SK-N-MC (cell line): Measurements from ENCODE around the gene TTLL6.

Source experiments
- DNase-seq: peaks from one replicate; pipeline ENCODE4 v3.0.0-alpha.2; 2011; ENCODE audit warnings: low read depth, low spot score
- H3K27ac ChIP-seq: fragments of 200-600 bp; sonication (generic); 2 replicates; pipeline ENCODE4 v1.5.1; 2016; ENCODE audit warnings: mixed run types
- H3K36me3 ChIP-seq: fragments of 200-600 bp; sonication (generic); 2 replicates; pipeline ENCODE4 v1.6.1; 2017; ENCODE audit warnings: antibody characterized with exemption, low read length, mixed read lengths; ENCODE audit not compliant: insufficient read depth
- H3K4me3 ChIP-seq: fragments of 200-600 bp; sonication (generic); 2 replicates; pipeline ENCODE4 v1.5.1; 2016
- H3K9ac ChIP-seq: fragments of 200-600 bp; sonication (generic); 2 replicates; pipeline ENCODE4 v1.8.0; 2017; ENCODE audit warnings: mixed run types, mixed read lengths; ENCODE audit not compliant: insufficient read length
- H3K9me3 ChIP-seq: fragments of 200-600 bp; sonication (generic); 2 replicates; pipeline ENCODE4 v1.6.1; 2017; ENCODE audit warnings: low read depth, mild to moderate bottlenecking, antibody characterized with exemption, low read length, moderate library complexity, mixed read lengths
- EZH2 ChIP-seq: fragments of 200-600 bp; sonication (generic); IDR thresholded peaks from one replicate; pipeline ENCODE4 v1.6.1; 2017; ENCODE audit warnings: antibody characterized with exemption
- FOXP2 ChIP-seq: optimal IDR thresholded peaks from 2 replicates; pipeline ENCODE3; 2011; ENCODE audit warnings: mild to moderate bottlenecking, moderate library complexity; ENCODE audit not compliant: insufficient read depth; ENCODE audit errors: extremely low read length, control extremely low read depth
- POLR2AphosphoS5 ChIP-seq: IDR thresholded peaks from 2 replicates; pipeline ENCODE4 v1.6.1; 2012; ENCODE audit warnings: mild to moderate bottlenecking, low read depth, low read length, borderline replicate concordance

TTLL6 gene

GRCh38 chr17:48715496-48716399, 101.3 kb downstream of the TTLL6 start:
- H3K4me3 ChIP-seq, result peak overlapping the region; percentile 33
- H3K36me3 ChIP-seq, result peaks cover 5% of the 10 kb centered on the region
- no peak for DNase-seq
- peak overlapping the region; percentile 48 for H3K9ac ChIP-seq
- TF ChIP-seq EZH2 (no peak), FOXP2 (peak; percentile 21), POLR2AphosphoS5 (no peak)
- H3K9me3 ChIP-seq, result no peaks in the 10 kb centered on the region
- H3K27ac ChIP-seq, result peak overlapping the region; percentile 100
